Thyroid gland (tissue), 4 donors: ENCODE results near the gene TUBGCP2. TPM values are rescaled to one million over a fixed set of nuclear protein-coding genes. Genes with fewer than 3 reads are reported as not detected.

Experiments used
- DNase-seq, 2 donors: peaks; one replicate each; pipeline ENCODE4 v3.0.0-alpha.2; 2019
- H3K27ac ChIP-seq, 3 donors: fragments of 200-600 bp; sonication (generic); 1 replicate in 2 of 3; 2 replicates in 1 of 3; pipeline ENCODE4 v1.5.1; 2016 to 2019; ENCODE audit warnings: mild to moderate bottlenecking in 1 of 3, moderate library complexity in 1 of 3
- H3K27me3 ChIP-seq: fragments of 200-600 bp; sonication (generic); one replicate; pipeline ENCODE4 v1.5.1; 2019
- H3K36me3 ChIP-seq, 2 donors: fragments of 200-600 bp; sonication (generic); one replicate each; pipeline ENCODE4 v1.5.1; 2016 to 2019
- H3K4me1 ChIP-seq, 2 donors: fragments of 200-600 bp; sonication (generic); one replicate each; pipeline ENCODE4 v1.5.1; 2017 to 2019
- H3K4me3 ChIP-seq, 3 donors: fragments of 200-600 bp; sonication (generic); replicated peaks in 1 of 3; 1 replicate in 2 of 3; 2 replicates in 1 of 3; pipeline ENCODE4 v1.5.1; 2016; ENCODE audit warnings: mild to moderate bottlenecking in 1 of 3
- H3K9me3 ChIP-seq: fragments of 200-600 bp; sonication (generic); one replicate; pipeline ENCODE4 v1.5.1; 2017
- POLR2A ChIP-seq, 2 donors: fragments of 450-650 bp; IDR thresholded peaks; one replicate each; pipeline ENCODE4 v1.6.1; 2017; ENCODE audit warnings: antibody characterized with exemption in 2 of 2, mild to moderate bottlenecking in 2 of 2, moderate library complexity in 1 of 2
- WGBS, 2 donors: methylation state at CpG; one replicate each; pipeline ENCODE4 v1.1.5; 2017; 5-methylcytosine and 5-hydroxymethylcytosine counted together
- intact Hi-C: fragments of 100-400 bp; cut with DNase I; formaldehyde crosslinking; loops from one replicate; pipeline ENCODE4 v1.15.1; 2023
- microRNA counts, 2 donors: library from miRNA; unstranded; fragments of <30 nt; microRNA quantifications; one replicate each; lab custom pipeline; 2016 to 2017
- microRNA-seq: library from miRNA; unstranded; fragments of <30 nt; microRNA quantifications from one replicate; pipeline ENCODE4, GENCODE V29; 2016
- small RNA-seq: library from RNA; depleted of rRNA; stranded (forward); fragments of <200 nt; gene quantifications from one replicate; pipeline ENCODE3, GENCODE V24; 2016
- total RNA-seq, 4 donors: library from RNA; depleted of rRNA; stranded (reverse); fragments of >200 nt; gene quantifications; one replicate each; pipeline ENCODE4 v1.2.3, GENCODE V29; 2016
- TF ChIP-seq, protein P1 (sequence below), 6 experiments: fragments of 200-600 bp in 3 of 6; fragments of 450-650 bp in 3 of 6; sonication (generic) in 3 of 6; IDR thresholded peaks; one replicate each; pipeline ENCODE4 v1.5.1; 2016 to 2019; ENCODE audit warnings: antibody characterized with exemption in 6 of 6, mild to moderate bottlenecking in 2 of 6, inconsistent platforms in 1 of 6, moderate library complexity in 1 of 6

The TUBGCP2 gene
- total RNA-seq, 4 donors from 2014 or later: 56.5 to 73.3 (median 62.9) TPM

- DNase-seq: no peak
- H3K27me3 ChIP-seq: peaks cover 13% of the 10 kb centered on the region
- no peak within 1 kb of the TSS for H3K27ac ChIP-seq
- H3K4me3 ChIP-seq: no peak within 1 kb of the TSS
- TF ChIP-seq, protein P1, sequence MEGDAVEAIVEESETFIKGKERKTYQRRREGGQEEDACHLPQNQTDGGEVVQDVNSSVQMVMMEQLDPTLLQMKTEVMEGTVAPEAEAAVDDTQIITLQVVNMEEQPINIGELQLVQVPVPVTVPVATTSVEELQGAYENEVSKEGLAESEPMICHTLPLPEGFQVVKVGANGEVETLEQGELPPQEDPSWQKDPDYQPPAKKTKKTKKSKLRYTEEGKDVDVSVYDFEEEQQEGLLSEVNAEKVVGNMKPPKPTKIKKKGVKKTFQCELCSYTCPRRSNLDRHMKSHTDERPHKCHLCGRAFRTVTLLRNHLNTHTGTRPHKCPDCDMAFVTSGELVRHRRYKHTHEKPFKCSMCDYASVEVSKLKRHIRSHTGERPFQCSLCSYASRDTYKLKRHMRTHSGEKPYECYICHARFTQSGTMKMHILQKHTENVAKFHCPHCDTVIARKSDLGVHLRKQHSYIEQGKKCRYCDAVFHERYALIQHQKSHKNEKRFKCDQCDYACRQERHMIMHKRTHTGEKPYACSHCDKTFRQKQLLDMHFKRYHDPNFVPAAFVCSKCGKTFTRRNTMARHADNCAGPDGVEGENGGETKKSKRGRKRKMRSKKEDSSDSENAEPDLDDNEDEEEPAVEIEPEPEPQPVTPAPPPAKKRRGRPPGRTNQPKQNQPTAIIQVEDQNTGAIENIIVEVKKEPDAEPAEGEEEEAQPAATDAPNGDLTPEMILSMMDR (IDR thresholded peaks at IDR 0.05): no peak
- no peak for TF ChIP-seq POLR2A (IDR thresholded peaks at IDR 0.05)
- no peaks in the 10 kb centered on the region for H3K9me3 ChIP-seq
- no peaks in the 10 kb centered on the region for H3K36me3 ChIP-seq
- no CpG with 5 or more reads among the region's 49 CpGs for WGBS, 2 donors
- H3K4me1 ChIP-seq: peaks cover 4 to 20% of the 10 kb centered on the region in 2 donors
- intact Hi-C loops: no loop called here
Measured at GRCh38 chr10:133230044-133230361, 78.7 kb downstream of the TUBGCP2 start, which contains the start of gene UTF1. Gene UTF1 (plus strand): TSS chr10:133230217. CDS start chr10:133230289, 72 bp downstream.

DNA sequence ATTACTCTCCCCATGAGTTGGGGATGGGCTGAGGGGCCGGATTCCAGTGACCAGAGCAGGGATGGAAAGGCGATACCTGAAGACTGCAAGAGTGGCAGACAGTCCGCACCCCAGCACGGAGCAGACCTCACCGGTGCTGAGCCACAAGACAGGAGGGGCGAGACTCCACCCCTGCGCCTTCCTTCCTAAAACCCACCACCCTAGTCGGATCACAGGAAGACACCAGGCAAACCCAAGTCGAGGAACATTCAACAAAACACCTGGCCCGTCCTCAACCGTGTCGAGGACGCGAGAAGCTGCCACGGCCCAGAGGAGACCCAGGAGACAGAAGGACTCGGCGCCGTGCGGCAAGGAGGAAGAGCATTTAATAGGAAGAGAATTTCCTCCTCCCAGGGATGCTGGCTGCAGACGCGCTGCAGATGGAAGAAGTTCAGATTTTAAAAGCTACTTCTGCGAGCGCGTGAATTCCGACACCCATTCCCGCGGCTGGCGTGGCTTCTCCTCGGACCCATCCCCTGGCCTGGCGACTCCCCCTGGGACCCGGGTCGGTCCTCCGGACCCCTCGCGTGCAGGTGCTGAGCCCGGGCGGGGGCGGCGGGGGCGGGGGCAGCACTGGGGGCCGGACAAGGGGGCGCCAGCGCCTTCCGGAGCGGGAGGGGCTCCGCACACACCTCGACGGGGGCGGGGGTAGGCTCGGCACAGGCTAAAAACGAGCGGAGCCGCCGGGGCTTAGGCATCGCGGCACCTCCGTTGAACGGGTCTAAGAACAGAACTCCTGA lies 79.2 kb downstream of the TUBGCP2 start:
- 23 to 26% methylated on average over 27 of the region's 58 CpGs for WGBS, 2 donors
- peaks cover 4 to 20% of the 10 kb centered on the region in 2 donors for H3K4me1 ChIP-seq
- DNase-seq: no peak
- H3K27ac ChIP-seq: no peak overlapping the region
- peaks cover 13% of the 10 kb centered on the region for H3K27me3 ChIP-seq
- no peaks in the 10 kb centered on the region for H3K36me3 ChIP-seq
- no peaks in the 10 kb centered on the region for H3K9me3 ChIP-seq
- H3K4me3 ChIP-seq: no peak overlapping the region
- TF ChIP-seq, protein P1 (IDR thresholded peaks at IDR 0.05): no peak
- TF ChIP-seq POLR2A (IDR thresholded peaks at IDR 0.05): no peak
- intact Hi-C loops: no loop called here

MicroRNAs within 50 kb of the gene (microRNA counts, 767-probe panel; counts per million panel counts)
- microRNA hsa-miR-202-3p (lab: Ali Mortazavi, UCI): 0 to 1,236 counts per million in 2 donors

Small RNA genes within 50 kb of the gene (microRNA-seq; reads per million reads assigned to microRNA genes)
- gene MIR202: 8.8 reads per million, percentile 23 among the genes with 10 or more reads in this experiment

Small RNA genes within 50 kb of the gene (small RNA-seq; reads per million reads assigned to genes)
- not detected for gene BANF1P2

Other genes starting within 250 kb of the TUBGCP2 start
- gene ADGRA1, start 220.9 kb downstream of the TUBGCP2 start, total RNA-seq: under 1 TPM; 0.13 to 0.40 (median 0.29) TPM
- 1 to 10 TPM; 2.1 to 9.3 (median 3.5) TPM for gene KNDC1, start 148.7 kb downstream of the TUBGCP2 start, total RNA-seq
- not detected for gene UTF1, start 78.7 kb downstream of the TUBGCP2 start, total RNA-seq
- 1 to 10 TPM in 1 of 4 donors, under 1 TPM in 2, not detected in 1; 0.40 to 1.3 (median 0.63) TPM for gene VENTX, start 71.0 kb downstream of the TUBGCP2 start, total RNA-seq
- 1 to 10 TPM; 1.6 to 9.8 (median 2.6) TPM for gene ADAM8, start 32.0 kb downstream of the TUBGCP2 start, total RNA-seq
- gene ZNF511, start within 50 bp of the TUBGCP2 start, total RNA-seq: 10 to 100 TPM; 22.0 to 53.6 (median 26.2) TPM
- 1 to 10 TPM in 1 of 4 donors, under 1 TPM in 1, not detected in 2; 0.13 to 1.5 TPM for gene CALY, start 28.0 kb upstream of the TUBGCP2 start, total RNA-seq
- gene PRAP1, start 38.5 kb upstream of the TUBGCP2 start, total RNA-seq: not detected
- 10 to 100 TPM in 3 of 4 donors, 1 to 10 TPM in 1; 7.4 to 25.9 (median 18.9) TPM for gene FUOM, start 49.1 kb upstream of the TUBGCP2 start, total RNA-seq
- 100 to 1,000 TPM in 2 of 4 donors, 10 to 100 TPM in 2; 73.9 to 135 (median 99.5) TPM for gene ECHS1, start 64.5 kb upstream of the TUBGCP2 start, total RNA-seq
- 10 to 100 TPM in 2 of 4 donors, 1 to 10 TPM in 2; 3.5 to 11.0 (median 9.9) TPM for gene PAOX, start 70.4 kb upstream of the TUBGCP2 start, total RNA-seq
- 10 to 100 TPM; 23.8 to 40.8 (median 35.0) TPM for gene MTG1, start 85.3 kb upstream of the TUBGCP2 start, total RNA-seq
- gene SPRN, start 115.8 kb upstream of the TUBGCP2 start, total RNA-seq: under 1 TPM in 1 of 4 donors, not detected in 3; 0.15 TPM
- 10 to 100 TPM in 1 of 4 donors, 1 to 10 TPM in 3; 2.6 to 12.6 (median 3.4) TPM for gene SCART1, start 145.1 kb upstream of the TUBGCP2 start, total RNA-seq
- gene CYP2E1, start 218.5 kb upstream of the TUBGCP2 start, total RNA-seq: 1 to 10 TPM in 2 of 4 donors, under 1 TPM in 2; 0.20 to 2.6 (median 1.4) TPM